Right lung (tissue), 5 donors: ENCODE results near the gene KRT14. TPM values are rescaled to one million over a fixed set of nuclear protein-coding genes. Genes with fewer than 3 reads are reported as not detected.
"Not testable (repeated sequence)": the region's sequence is repeated elsewhere in the genome, so short reads cannot be mapped to it uniquely, and the experiment has no call there.

Source experiments
- DNase-seq, 2 donors: peaks; one replicate each; pipeline ENCODE4 v3.0.0-alpha.2; 2013
- polyA plus RNA-seq, 5 donors: library from polyadenylated mRNA; unstranded; fragments of 120-200 nt; gene quantifications; one replicate each; pipeline versions ENCODE4 v1.2.1 to v1.2.3, GENCODE V29; 2013; ENCODE audit warnings: inconsistent platforms in 1 of 5, low replicate concordance in 1 of 5; ENCODE audit not compliant: insufficient read length in 5 of 5, insufficient read depth in 1 of 5

Gene KRT14
- polyA plus RNA-seq, 5 donors, result 0.55 to 2.1 (median 0.87) TPM

DNA sequence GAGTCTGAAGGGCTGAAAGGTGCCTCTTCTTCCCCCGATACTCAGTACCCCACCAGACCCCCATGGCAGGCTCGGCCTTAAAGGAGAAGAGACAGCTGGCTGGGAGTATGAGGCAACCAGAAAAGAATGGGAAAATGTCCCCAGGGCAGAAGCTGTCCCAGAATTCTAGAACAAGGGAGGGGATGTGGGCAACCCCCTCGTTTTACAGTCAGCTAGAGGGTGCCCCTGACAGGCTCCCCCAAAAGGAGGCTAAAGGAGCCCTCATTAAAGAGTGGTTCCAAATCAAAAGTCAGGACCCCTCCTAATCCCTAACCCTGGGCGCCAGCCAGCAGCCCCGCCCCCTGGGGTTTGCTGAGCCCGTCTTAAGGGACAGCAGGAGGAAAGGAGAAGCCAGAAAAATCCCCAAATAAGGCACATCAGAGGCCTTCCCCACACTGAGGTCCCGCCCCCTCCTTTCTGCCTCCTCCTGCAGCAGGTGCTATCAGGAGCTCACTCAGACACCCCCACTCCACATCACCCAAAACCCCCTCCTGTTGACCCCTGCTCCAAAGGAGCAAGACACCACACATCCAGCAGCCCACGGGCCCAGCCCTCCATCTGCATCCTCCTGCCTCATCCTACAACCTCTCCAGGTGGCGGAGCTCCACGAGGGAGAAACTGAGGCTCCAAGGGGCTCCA, 36.6 kb upstream of the KRT14 start:
- not testable (repeated sequence) for DNase-seq

DNA sequence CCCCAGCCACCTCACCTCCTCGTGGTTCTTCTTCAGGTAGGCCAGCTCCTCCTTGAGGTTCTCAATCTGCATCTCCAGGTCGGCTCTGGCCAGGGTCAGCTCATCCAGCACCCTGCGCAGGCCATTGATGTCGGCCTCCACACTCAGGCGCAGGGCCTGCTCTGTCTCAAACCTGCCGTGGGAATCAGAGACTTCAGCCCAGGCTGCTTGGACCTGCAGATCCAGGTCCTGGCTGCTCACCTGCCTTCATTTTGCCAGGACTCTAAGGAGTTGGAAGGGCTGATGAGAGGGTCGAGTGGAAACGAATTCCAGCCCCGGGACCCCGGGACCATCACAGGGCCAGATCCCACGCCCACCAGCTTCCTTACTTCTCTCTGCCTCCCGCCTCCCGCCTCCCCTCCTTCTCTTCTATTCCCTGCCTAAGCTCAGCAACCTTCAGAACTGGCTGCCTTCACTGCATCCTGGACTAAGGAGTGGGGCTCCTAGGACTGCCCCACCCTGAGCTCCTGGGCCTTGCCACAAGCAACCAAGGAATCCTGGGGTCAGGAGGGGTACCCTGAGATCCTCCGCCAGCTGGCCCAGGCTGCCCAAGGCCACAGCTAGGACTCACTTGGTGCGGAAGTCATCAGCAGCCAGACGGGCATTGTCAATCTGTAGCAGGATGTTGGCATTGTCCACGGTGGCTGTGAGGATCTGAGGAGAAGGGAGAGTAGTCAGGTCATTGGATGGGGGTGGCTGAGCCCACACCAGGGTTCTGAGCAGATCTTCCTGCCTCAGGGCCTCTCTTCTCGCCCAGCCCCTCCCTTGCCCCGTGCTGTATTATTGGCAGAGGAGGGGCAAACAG, 35.9 kb upstream of the KRT14 start:
- not testable (repeated sequence) for DNase-seq

DNA sequence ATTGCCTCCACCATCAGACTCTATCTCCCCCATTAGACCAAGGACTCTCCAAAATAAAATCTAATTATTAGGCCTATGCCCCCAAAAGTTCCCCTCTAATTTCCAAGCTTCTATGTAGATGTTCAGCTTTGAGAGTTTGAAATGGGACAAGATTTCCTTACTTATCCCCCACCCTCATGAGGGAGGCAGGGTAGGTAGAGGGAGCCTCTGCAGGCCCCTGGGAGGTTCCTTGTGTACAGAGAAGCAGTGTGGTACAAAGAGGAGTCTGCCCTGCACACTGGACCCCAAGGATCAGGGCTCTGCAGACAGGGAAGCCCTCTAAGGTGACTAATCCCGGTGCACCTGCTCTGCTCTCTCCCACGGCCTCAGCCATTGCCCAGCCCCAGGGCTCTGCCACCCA, 35.2 kb upstream of the KRT14 start:
- no peak for DNase-seq

DNA sequence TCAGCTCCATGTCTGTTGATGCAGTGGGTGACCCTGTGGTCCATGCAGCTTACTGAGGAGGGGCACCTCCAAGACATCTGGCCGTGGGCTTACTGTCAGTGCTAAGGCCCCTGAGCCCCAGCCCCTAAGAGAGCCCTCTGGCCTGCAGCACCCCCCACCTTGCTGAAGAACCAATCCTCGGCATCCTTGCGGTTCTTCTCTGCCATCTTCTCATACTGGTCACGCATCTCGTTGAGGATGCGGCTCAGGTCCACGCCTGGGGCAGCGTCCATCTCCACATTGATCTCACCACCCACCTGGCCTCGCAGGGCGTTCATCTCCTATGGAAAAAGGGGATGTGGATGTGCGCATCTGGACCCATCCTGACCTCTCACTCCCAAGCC, 34.7 kb upstream of the KRT14 start:
- DNase-seq, result not testable (repeated sequence)

DNA sequence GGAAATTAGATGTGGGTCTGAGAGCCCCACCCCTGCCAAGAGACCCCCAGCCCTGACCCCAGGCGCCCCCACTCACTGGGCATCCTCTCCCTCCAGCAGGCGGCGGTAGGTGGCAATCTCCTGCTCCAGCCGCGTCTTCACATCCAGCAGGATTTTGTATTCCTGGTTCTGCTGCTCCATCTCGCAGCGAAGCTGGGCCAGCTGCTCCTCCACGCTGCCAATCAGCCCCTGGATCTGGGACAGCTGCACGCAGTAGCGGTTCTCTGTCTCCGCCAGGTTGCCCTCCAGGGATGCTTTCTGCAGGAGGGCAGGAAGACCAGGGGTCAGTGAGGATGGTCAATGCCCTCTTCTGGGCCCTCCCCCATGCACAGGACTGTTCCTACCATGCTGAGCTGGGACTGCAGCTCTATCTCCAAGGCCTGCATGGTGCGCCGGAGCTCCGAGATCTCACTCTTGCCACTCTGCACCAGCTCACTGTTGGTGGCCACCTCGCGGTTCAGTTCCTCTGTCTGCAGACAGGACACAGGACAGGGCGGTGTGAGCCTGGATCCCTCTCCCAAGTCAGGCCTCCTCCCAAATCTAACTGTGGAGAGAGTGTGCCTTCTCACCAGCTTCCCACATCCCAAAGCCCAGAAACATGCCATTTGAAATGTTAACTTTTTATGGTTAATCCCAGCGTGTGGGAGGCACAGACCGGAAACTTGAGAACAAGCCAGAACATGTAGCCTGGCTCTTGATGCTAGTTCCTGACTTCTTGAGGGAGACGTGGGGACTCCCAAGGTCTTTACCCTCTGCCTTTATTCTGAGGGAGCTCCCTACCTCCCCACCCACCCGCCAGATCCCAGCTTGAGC, 34.1 kb upstream of the KRT14 start:
- DNase-seq, result no peak

DNA sequence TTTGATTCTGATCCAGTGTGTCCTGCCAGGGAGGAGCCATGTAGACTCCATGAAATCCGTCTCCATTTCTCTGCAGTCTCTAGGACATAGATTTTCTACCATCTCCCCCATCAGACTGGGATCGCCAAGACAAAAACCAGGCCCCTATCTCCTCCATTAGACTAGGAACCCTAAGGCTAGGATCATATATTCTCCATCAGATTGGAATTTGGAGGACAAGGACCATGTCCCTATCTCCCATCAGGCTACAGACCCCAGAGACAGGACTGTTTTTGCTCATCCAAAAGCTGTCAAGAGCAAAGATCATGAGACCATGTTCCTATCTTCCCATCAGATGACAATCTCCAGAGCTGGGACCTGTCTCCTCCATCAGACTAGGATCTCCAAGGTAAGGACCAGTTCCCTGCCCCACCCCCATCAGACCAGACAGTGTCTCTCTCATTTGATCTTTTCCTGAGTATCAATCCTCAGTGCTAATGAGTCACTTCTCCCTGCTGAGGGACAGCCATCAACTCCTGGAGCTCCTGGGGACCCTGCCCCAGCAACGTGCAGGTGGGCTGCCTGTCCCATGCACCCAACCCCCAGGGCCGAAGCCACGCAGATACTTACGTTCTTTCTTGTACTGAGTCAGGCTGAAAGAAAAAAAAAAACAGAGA, 33.4 kb upstream of the KRT14 start:
- DNase-seq, result not testable (repeated sequence)

DNA sequence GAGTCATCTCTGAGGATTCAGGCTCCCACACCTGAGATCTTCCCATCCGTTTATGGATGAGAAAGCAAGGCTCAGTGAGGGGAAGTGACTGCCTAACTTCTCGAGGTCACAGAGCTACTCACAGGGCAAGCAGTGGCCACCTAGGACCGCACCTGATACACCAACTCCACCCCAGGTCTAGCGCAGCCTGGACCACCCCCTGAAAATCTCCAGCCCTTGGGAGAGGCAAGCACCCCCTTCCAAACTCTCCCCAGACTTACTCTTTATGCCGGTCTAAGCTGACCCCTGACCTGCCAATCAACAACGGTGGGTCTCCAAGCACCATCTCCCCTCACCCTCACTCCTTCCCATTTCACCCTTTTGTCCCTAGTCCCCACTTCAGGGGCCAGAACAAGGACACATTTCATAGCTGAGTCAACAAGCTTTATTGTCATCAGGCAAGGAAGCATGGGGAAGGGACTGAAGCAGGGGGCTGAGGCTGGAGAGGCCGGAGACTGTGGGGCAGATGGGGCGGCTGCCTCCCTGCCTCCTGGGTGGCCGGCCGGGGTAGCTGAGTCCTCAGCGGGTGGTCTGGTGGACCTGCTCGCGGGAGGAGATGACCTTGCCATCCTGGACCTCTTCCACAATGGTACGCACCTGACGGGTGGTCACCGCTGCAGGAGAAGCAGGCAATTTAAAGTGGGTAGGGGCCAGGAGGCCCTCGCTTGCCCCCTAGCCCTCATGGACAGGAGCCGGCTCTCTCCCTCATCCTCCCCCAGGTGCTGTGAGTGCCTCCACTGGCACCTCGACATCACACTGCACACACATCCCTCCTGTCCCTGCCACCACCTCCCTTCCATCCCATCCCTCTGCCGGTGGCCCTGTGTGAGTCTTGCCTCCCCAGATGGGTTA, 32.6 kb upstream of the KRT14 start:
- DNase-seq, result no peak

DNA sequence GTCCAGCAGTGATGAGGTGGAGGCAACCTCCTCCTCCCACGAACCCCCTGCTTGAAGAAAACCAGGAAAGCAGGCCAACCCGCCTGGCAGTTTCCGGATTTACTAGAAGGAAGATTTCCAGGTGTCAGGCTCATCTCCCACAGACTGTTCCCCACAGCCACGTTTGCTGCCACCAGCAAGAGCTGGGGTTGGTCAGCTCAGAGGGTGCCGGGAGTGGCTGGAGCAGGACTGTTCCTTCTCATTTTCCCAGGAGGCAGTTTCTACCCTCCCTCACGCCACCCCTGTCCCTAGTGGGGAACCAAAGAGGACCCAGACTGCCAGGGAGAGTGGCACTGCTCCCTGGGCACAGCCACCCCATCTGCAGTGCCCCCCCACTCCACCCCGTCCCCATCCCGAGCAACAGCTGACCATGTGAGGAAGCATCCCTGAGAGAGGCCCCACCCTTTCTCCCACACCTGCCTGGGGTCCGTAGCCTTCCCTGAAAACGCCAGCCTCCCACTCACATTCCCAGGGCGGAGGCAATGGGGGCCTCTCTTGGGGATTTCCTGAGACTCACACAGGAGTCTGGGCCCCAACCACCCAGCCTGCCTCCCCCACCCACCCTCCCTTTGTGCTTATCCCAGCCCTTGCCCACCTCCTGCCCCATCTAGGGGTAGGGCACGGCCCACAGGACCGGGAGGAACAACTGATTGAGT, 31.8 kb upstream of the KRT14 start:
- DNase-seq, result no peak

DNA sequence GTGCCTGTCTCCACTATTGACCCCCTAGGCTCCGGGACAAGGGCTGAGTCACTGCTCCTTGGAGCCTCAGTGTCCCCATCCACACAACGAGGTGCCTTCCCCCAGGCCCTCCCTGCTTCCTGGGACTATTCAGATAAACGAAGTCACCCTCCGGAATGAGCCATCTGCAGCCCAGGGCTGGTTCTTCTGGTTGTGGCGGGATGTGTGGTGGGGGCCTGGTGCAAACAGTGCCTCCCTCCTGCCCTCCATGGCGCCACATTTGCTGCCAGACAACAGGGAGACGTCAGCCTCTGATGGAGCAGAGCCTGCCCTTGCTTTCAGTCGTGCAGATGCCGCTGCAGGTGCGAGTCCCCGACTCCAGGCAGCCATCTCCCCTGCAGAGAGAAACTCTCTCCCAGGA, 31.0 kb upstream of the KRT14 start:
- no peak for DNase-seq

DNA sequence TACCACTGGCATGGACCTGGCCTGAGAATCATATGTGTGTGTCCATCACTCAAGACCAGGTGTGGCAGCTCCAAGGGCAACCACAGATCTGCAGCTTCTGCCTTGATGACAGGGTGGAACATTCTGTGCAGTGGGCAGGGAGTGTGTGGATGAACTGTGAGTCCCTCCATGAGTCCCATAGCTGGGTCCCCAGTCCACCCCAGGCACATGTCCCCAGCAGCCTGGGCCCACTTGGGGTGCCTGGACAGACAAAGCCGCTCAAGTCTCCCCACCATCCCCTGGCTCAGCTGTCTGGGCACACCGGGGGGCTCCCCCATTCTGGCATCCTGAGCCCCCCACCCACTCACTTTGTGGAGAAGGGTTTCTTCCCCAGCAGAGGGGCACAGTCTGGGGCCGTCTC, 30.4 kb upstream of the KRT14 start:
- no peak for DNase-seq

DNA sequence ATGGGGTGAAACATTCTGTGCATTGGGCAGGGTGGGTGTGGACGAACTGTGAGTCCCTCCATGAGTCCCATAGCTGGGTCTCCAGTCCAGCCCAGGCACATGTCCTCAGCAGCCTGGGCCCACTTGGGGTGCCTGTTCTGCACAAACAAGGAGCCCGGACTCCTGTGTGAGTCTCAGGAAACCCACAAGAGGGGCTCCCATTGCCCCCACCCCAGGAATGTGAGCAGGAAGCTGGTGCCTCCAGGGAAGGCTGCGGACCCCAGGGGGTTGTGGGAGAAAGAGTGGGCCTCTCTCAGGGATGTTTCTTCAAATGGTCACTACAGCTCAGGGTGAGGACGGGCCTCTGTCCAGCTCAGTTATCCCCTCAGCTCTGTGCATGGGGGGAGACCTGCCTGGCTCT, 29.8 kb upstream of the KRT14 start:
- DNase-seq, result not testable (repeated sequence)

DNA sequence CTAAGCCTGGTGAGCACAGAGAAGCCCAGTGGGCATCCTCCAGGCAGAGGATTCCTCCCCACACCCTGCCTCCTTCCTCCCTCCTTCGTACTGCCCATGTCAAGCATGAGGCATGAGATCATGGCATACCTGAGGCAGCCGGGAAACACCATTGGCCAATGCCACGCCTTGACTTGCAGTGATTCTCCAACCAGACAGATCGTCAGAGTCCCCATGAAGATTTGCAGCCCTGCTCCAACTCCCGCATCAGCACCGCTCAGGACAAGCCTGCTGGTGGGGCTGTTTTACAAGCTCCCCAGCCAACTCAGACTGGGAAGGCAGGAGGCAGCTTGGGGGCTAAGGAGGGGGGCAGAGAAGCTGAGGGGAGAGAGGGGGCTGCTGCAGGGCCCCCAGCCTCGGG, 28.8 kb upstream of the KRT14 start:
- DNase-seq, result no peak

DNA sequence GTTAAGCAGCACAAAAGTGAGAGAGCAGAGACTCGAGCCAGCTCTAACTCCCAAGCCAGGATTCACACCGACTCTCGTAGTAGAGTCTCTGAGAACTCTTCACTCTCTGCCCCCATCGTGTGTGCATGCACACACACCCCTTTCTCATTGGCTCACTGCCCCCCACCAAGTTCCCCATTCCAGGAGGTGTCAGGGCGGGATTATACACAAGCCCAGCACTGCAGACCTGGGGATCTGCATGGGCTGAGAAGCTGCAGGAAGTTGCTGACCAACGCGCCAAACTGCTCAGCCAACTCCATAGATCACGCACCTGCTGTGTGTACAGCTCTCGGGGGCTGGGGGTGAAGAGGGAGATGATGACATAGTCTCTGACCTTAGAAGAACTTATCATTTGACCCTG, 28.1 kb upstream of the KRT14 start:
- DNase-seq, result not testable (repeated sequence)

DNA sequence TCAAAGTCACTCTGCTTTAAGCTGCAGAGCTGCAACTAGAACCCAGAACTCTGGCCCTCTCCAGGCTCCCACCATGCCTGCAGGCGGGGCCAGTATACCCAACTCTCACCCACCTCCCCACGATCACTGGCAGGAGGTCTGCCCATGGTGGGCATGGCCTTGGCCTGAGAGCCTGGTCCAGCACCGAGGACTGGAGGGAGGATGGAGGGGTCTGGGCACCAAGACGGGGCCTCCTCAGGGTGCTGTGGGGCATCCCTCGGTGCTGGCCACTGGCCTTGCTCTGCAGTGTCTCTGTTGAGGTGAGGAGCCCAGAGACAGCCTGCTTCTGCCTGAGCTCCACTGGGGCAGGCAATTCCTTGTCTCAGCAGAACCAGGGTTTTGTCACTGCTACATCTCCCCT, 27.4 kb upstream of the KRT14 start:
- no peak for DNase-seq

DNA sequence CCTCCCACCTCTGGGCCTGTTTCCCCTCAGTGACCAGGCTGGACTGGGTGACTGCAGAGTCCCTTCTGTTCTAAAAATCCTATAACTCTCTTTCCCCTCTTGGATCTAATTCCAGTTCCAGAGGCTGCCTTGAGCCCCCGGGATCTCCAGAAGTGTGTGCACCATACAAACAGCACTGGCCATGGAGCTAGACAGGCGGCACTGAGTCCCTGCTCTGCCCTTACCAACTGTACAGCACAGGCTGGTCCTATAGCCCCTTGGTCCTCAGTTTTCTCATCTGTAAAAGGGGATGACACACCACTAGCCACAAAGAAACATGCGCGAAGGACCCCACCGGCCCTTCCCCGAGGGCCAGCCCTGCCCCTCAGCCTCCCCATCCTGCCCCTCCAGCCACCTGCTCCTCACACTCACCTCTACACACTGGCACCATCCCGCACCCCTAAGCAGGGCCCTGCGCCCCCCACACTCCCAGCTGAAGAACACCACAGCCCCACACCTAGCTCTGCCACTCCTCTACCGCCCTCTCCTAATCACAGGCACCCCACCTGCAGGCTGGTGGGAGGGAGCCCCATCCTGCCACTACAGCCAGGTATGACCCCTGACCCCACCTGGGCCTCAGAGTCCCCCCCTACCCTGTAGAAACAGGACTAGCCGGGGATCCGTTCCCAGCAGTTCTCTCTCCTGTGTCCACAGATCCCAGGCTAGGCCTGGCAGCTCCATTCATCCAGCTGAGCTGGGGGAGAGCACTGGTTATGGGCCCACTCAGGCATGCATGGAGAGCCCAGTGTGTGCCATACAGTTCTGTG, 26.8 kb upstream of the KRT14 start:
- DNase-seq, result no peak

DNA sequence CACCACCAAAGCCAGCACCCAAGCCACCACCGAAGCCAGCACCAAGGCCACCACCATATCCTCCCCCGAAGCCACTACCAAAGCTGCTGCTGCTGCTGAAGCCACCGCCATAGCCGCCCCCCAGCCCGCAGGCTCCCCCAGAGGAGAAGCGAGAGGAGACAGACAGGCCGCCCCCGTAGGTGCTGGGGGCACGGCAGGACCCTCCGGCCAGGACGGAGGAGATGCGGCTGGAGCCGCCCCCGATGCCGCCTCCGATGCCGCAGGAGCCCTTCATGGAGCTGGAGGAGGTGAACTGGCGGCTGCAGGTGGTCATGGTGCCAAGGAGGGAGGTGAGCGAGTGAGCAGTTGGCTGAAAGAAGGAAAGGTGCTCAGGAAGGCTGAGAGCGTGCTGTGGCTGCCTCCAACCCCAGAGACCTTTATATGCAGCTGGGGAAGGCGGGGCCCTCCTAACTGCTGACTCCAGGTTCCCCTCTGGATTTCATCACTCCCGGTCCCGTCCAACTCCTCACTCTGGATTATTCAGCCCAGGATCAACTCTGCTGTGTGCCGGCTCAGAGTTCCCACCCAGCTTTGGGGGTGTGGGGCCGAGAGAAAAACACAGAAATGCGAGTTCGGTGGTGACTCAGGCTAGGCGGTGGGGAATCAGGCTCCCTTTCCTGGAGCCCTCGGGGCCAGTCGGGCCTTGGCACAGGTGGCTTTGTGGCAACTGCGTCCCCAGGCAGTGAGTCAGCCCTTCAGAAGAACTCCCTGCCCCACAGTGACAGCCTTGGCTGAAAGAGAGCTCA, 25.9 kb upstream of the KRT14 start, which contains the start of gene KRT16:
Gene KRT16, minus strand, starts transcription at position 392 of the 785 bp plus-strand sequence. Its CDS starts 79 bp downstream, at position 313.
- not testable (repeated sequence) for DNase-seq

DNA sequence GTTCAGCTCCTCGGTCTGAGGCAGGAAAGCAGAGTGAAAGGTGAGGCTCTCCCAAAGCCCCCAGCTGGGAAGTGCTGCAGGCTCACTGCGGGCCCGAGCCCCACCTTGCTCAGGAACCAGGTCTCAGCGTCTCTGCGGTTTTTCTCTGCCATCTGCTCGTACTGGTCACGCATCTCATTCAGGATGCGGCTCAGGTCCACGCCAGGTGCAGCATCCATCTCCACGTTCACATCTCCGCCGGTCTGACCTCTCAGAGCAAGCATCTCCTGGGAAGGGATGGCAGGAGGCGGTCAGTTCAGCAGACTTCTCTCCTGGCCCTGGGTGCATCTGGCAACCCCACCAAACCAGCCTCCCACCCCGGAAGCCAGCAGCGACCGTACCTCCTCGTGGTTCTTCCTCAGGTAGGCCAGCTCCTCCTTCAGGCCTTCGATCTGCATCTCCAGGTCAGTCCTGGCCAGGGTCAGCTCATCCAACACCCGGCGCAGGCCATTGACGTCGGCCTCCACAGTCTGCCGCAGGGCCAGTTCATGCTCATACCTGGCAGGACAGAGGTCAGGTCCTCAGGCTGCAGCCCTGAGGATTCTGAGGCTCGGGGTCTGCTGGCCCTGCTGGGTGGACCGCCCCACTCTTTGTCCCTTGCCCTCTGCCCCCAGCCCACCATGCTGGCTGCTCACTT, 24.4 kb upstream of the KRT14 start:
- DNase-seq, result no peak

DNA sequence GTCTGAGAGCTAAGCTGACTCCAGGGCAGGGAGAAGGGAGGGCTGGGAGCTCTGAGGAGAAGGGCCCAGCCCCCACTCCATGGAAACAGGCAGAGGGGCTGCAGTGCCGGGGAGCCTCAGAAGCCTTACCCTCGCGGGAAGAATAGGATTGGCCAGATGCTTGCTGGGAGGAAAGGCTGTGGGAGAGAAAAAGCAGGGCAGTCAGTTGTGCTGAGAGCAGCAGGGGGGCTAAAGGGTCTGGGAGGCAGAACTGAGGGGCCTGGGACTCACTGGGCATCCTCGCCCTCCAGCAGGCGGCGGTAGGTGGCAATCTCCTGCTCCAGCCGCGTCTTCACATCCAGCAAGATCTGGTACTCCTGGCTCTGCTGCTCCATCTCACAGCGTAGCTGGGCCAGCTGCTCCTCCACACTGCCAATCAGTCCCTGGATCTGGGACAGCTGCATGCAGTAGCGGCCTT, 23.4 kb upstream of the KRT14 start:
- DNase-seq, result not testable (repeated sequence)
